HG02571 (cell line): ENCODE measurements around the gene YIPF1.
A peak's percentile ranks its signal among the peaks of the same experiment; 100 is the strongest.
"Not testable (repeated sequence)": the region's sequence is repeated elsewhere in the genome, so short reads cannot be mapped to it uniquely, and the experiment has no call there.

ENCODE experiments used
- ATAC-seq: cut with Tn5 transposase; IDR thresholded peaks from one replicate; pipeline ENCODE4 v1.9.1; 2021; ENCODE audit warnings: mild to moderate bottlenecking, moderate library complexity; ENCODE audit not compliant: unreplicated experiment

The YIPF1 gene

GRCh38 chr1:53842347-53842746 lies 47.2 kb downstream of the YIPF1 start:
- no peak for ATAC-seq

- no peak for ATAC-seq
Measured at GRCh38 chr1:53838654-53838974, 51.0 kb downstream of the YIPF1 start.

GRCh38 chr1:53837924-53838653 lies 51.5 kb downstream of the YIPF1 start, which contains the start of gene NDC1:
TSS of gene NDC1 (minus strand) at chr1:53838296. CDS start at chr1:53838261, 35 bp downstream.
- ATAC-seq = peak; percentile 85

- ATAC-seq = no peak
Measured at GRCh38 chr1:53837646-53837923, 52.0 kb downstream of the YIPF1 start.

- ATAC-seq = no peak
Measured at GRCh38 chr1:53835491-53835890, 54.1 kb downstream of the YIPF1 start.

GRCh38 chr1:53834776-53835175 lies 54.8 kb downstream of the YIPF1 start:
- no peak for ATAC-seq

- no peak for ATAC-seq
Measured at GRCh38 chr1:53833393-53833792, 56.2 kb downstream of the YIPF1 start.

GRCh38 chr1:53826367-53826766 lies 63.2 kb downstream of the YIPF1 start:
- no peak for ATAC-seq

GRCh38 chr1:53825306-53825705 lies 64.3 kb downstream of the YIPF1 start:
- ATAC-seq = no peak

- ATAC-seq = no peak
Measured at GRCh38 chr1:53822931-53823330, 66.7 kb downstream of the YIPF1 start.

GRCh38 chr1:53821380-53821779 lies 68.2 kb downstream of the YIPF1 start:
- no peak for ATAC-seq

GRCh38 chr1:53819387-53819786 lies 70.2 kb downstream of the YIPF1 start:
- ATAC-seq = no peak

GRCh38 chr1:53816584-53816983 lies 73.0 kb downstream of the YIPF1 start:
- ATAC-seq = not testable (repeated sequence)

GRCh38 chr1:53815484-53815883 lies 74.1 kb downstream of the YIPF1 start:
- not testable (repeated sequence) for ATAC-seq

- ATAC-seq = no peak
Measured at GRCh38 chr1:53811414-53811851, 78.2 kb downstream of the YIPF1 start.

- no peak for ATAC-seq
Measured at GRCh38 chr1:53810497-53810896, 79.1 kb downstream of the YIPF1 start.

GRCh38 chr1:53810007-53810406 lies 79.6 kb downstream of the YIPF1 start:
- no peak for ATAC-seq

GRCh38 chr1:53807916-53808315 lies 81.7 kb downstream of the YIPF1 start:
- no peak for ATAC-seq

- no peak for ATAC-seq
Measured at GRCh38 chr1:53804791-53805505, 84.6 kb downstream of the YIPF1 start.

- no peak for ATAC-seq
Measured at GRCh38 chr1:53804181-53804580, 85.4 kb downstream of the YIPF1 start.
